PC-9 (cell line): ENCODE measurements around the gene CPA2.

Experiments
- CTCF ChIP-seq: fragments of 200-600 bp; sonication (generic); conservative IDR thresholded peaks from 2 replicates; pipeline ENCODE4 v1.6.1; 2017; ENCODE audit warnings: mixed run types, antibody characterized with exemption, mild to moderate bottlenecking, moderate library complexity
- EZH2 ChIP-seq: fragments of 200-600 bp; sonication (generic); IDR thresholded peaks from 2 replicates; pipeline ENCODE4 v1.8.0; 2017; ENCODE audit warnings: antibody characterized with exemption, low read depth

GRCh38 chr7:130332259-130333053 is 65.8 kb downstream of the CPA2 start:
- TF ChIP-seq CTCF: no peak
- TF ChIP-seq EZH2: no peak
